ENCODE data around the gene DNPH1. TPM values are rescaled to one million over a fixed set of nuclear protein-coding genes. Genes with fewer than 3 reads are reported as not detected.

Gene DNPH1
- polyA plus RNA-seq, 1 donor: 15.2 TPM

GRCh38 chr6:43215066-43215465 lies 14.2 kb downstream of the DNPH1 start:
- no peak for DNase-seq (ENCODE audit: low read depth)

- no peak for DNase-seq (ENCODE audit: low read depth)
Measured at GRCh38 chr6:43213431-43213830, 15.8 kb downstream of the DNPH1 start.

- no peak for DNase-seq (ENCODE audit: low read depth)
Measured at GRCh38 chr6:43211955-43212354, 17.3 kb downstream of the DNPH1 start.

- DNase-seq (ENCODE audit: low read depth): no peak
Measured at GRCh38 chr6:43207286-43207685, 22.0 kb downstream of the DNPH1 start.

GRCh38 chr6:43205849-43206248 lies 23.4 kb downstream of the DNPH1 start:
- DNase-seq (ENCODE audit: low read depth): no peak

- no peak for DNase-seq (ENCODE audit: low read depth)
Measured at GRCh38 chr6:43204271-43205105, 24.8 kb downstream of the DNPH1 start.

- DNase-seq (ENCODE audit: low read depth): no peak
Measured at GRCh38 chr6:43203718-43204095, 25.6 kb downstream of the DNPH1 start.

GRCh38 chr6:43203029-43203717 lies 26.1 kb downstream of the DNPH1 start:
- DNase-seq (ENCODE audit: low read depth): no peak

- DNase-seq (ENCODE audit: low read depth): no peak
Measured at GRCh38 chr6:43202451-43202850, 26.8 kb downstream of the DNPH1 start.

GRCh38 chr6:43200541-43200940 lies 28.7 kb downstream of the DNPH1 start:
- no peak for DNase-seq (ENCODE audit: low read depth)

GRCh38 chr6:43199912-43200311 lies 29.4 kb downstream of the DNPH1 start:
- DNase-seq (ENCODE audit: low read depth): no peak

- no peak for DNase-seq (ENCODE audit: low read depth)
Measured at GRCh38 chr6:43196337-43196736, 32.9 kb downstream of the DNPH1 start.

- DNase-seq (ENCODE audit: low read depth): no peak
Measured at GRCh38 chr6:43193929-43194328, 35.4 kb downstream of the DNPH1 start.

- no peak for DNase-seq (ENCODE audit: low read depth)
Measured at GRCh38 chr6:43192911-43193310, 36.4 kb downstream of the DNPH1 start.

GRCh38 chr6:43189776-43190304 lies 39.4 kb downstream of the DNPH1 start:
- DNase-seq (ENCODE audit: low read depth): no peak

GRCh38 chr6:43188426-43188825 lies 40.9 kb downstream of the DNPH1 start:
- no peak for DNase-seq (ENCODE audit: low read depth)

GRCh38 chr6:43187821-43188220 lies 41.5 kb downstream of the DNPH1 start:
- DNase-seq (ENCODE audit: low read depth): no peak

- no peak for DNase-seq (ENCODE audit: low read depth)
Measured at GRCh38 chr6:43186706-43187105, 42.6 kb downstream of the DNPH1 start.

- DNase-seq (ENCODE audit: low read depth): no peak
Measured at GRCh38 chr6:43186019-43186418, 43.3 kb downstream of the DNPH1 start.

GRCh38 chr6:43185391-43185985 lies 43.8 kb downstream of the DNPH1 start:
- DNase-seq (ENCODE audit: low read depth): no peak

- DNase-seq (ENCODE audit: low read depth): no peak
Measured at GRCh38 chr6:43184268-43184985, 44.9 kb downstream of the DNPH1 start.

GRCh38 chr6:43183441-43183840 lies 45.8 kb downstream of the DNPH1 start:
- no peak for DNase-seq (ENCODE audit: low read depth)

Measured in forelimb muscle (tissue), 1 donor.